Epithelial cell of proximal tubule (primary cell): Measurements from ENCODE around the gene KRT79. TPM values are rescaled to one million over a fixed set of nuclear protein-coding genes. Genes with fewer than 3 reads are reported as not detected.

Experiments
- DNase-seq: peaks from one replicate; pipeline ENCODE4 v3.0.0-alpha.2; 2011; ENCODE audit warnings: low read depth
- H3K4me3 ChIP-seq: 2 replicates; pipeline ENCODE4 v1.5.1; 2011; ENCODE audit warnings: low read depth, mild to moderate bottlenecking, low read length
- total RNA-seq: library from RNA; depleted of rRNA; stranded (reverse); fragments of >200 nt; gene quantifications from 2 replicates; pipeline ENCODE4 v1.2.3, GENCODE V29; 2015
- TF ChIP-seq, protein P1 (sequence below): conservative IDR thresholded peaks from 2 replicates; pipeline ENCODE4 v1.5.1; 2012; ENCODE audit warnings: low read depth, mild to moderate bottlenecking, low read length

The KRT79 gene
- total RNA-seq, 1 donor from 2014 or later = not detected

DNA sequence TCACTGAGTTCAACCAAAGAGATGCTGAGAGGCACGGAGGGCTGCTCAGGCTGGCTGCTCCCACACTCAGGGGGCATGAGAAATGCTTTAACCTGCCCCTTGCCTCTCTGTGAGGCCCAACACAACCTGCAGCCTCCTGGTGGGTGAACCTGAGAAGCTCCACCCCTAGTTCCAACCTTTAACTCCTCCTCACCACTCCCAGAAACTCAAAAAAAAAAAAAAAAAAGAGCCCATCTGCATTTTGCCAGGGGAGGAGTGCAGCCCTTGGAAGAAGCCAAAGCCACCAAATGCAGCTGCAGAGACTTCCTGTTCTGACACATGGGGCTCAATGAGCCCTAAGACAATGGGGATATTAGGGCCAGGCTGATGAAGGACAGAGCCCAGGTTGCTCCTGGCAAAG, 29.1 kb downstream of the KRT79 start:
- TF ChIP-seq, protein P1, sequence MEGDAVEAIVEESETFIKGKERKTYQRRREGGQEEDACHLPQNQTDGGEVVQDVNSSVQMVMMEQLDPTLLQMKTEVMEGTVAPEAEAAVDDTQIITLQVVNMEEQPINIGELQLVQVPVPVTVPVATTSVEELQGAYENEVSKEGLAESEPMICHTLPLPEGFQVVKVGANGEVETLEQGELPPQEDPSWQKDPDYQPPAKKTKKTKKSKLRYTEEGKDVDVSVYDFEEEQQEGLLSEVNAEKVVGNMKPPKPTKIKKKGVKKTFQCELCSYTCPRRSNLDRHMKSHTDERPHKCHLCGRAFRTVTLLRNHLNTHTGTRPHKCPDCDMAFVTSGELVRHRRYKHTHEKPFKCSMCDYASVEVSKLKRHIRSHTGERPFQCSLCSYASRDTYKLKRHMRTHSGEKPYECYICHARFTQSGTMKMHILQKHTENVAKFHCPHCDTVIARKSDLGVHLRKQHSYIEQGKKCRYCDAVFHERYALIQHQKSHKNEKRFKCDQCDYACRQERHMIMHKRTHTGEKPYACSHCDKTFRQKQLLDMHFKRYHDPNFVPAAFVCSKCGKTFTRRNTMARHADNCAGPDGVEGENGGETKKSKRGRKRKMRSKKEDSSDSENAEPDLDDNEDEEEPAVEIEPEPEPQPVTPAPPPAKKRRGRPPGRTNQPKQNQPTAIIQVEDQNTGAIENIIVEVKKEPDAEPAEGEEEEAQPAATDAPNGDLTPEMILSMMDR = no peak
- no peak for DNase-seq
- no peak overlapping the region for H3K4me3 ChIP-seq

DNA sequence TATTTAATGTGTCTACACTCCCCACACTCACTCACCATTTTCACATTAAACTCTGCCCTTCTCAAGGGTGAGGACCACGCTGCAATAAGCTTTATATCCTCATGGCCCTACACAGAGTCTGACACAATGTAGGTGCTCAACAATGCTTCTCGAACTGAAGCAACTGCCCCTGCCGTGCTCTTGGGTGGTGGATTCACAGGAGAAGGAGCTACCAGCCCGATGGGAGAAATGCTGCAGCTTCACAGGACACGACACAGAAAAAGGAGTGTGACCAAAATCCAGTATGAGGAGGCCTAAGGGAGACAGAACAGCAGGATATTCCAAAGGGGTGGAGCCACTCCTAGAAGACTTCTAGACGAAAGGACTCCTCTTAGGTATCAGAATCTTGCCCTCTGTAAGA, 31.7 kb downstream of the KRT79 start:
- TF ChIP-seq, protein P1 = no peak
- no peak for DNase-seq
- no peak overlapping the region for H3K4me3 ChIP-seq

DNA sequence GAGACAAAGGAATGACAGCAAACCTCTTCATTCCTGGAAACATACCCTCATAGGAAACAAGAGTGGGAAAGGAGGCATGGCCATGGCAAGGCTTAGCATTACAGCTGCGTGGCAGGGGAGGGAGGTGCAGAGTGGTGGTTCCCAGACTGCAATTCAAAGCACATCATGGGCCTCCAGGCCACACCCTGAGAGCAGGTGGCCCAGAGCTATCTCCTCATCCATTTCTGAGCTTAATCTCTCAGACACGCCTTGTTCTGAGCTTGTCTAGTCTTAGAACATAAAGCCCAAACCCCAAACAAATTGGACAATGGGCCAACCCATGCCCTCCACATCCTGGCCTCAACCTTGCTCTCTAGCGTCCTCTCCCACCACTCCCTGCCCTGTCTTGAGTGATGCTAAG, 32.3 kb downstream of the KRT79 start:
- TF ChIP-seq, protein P1 = no peak
- DNase-seq = no peak
- no peak overlapping the region for H3K4me3 ChIP-seq

DNA sequence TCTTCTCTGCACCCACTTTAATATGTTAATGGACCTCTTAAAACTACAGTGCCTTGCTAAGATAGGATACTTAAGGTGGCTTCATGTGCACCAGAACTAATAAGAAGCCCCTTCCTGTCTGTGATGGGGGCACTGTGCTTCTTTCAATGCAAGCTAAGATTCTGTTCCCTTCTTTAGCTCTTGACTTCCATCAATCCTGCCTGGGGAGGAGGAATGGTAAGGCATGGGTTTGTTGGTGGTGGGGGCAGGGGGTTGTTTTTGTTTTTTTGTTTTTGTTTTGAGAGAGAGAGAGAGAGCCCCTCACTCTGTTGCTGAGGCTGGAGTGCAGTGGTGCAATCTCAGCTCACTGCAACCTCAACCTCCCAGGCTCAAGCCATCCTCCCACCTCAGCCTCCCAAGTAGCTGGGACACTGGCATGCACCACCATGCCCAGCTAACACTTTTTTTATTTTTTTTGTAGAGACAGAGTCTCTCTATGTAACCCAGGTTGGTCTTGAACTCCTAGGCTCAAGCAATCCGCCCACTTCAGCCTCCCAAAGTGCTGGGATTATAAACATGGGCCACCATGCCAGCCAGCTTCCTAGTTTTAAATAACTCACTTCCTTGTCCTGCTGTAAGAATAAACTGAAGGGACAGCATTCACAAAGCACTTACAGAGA, 33.7 kb downstream of the KRT79 start:
- TF ChIP-seq, protein P1 = no peak
- DNase-seq = no peak
- no peak overlapping the region for H3K4me3 ChIP-seq

DNA sequence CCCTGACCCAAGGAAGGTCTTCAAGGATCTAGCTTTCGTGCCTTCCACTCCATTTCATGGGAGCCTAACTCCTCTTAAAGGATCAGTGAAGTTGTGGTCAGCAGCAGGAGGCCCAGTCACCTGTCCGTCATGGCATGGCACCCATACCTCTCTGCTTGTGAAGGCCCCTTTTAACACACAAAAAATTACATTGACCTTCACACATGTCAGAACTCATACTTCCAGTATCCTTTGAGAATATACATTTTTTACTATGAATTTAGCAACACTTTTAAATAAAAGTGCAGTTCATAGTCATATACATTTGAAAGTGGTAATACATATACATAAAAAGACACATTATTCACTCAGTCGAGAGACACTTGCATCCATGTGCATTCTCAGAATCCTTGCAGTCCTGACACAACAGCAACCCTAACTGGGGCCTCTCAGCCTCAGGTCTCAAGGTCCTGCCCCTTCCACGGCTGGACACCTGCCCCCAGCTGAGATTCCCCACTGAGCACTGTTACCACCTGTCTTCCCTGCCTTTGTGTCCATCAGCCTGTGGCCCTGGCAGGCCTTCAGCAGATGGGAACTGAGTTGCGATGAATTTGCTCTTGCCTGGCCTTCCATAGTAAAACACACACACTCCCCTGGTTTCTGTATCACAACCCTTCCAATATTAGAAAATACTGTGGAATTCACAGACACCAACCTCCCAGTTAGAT, 34.5 kb downstream of the KRT79 start:
- TF ChIP-seq, protein P1 = no peak
- no peak overlapping the region for H3K4me3 ChIP-seq
- DNase-seq = no peak

DNA sequence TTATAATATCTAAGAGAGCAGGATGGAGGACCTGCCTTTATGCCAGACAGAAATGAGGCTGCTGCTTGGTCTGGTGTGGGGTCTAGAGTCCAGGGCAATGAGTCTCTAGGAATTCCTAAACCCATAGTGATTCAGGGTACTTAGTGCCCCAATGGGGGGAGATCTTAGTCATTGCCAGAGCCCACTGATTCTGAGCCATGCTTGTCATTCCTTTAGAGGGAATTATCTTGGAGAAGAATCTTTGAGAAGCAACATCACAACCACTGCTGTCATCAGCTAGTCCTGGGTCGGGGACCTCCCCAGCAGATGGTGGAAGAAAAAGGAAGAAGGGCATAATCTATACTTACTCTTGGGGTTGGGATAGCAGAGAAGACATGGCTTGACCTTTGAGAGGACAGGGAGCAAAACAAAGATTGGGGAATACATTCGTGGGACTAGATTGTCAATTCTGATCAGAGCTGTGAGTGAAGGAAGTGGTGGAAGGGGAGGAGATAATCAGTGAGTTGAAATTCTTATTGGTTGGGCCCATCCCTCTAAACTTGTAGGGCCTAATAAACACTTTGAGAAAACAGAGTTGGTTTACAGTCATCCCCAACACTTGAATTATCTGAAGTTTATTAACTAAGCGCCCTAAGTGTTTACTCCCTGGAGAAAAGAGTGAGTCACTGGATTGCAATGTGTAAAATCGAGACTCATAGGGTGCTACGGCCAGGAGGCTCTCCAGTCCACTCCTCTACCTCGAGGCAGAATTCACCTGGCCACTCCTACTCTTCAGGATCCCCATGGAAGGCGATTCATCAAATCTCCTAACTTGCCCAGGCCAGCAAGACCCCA, 35.2 kb downstream of the KRT79 start:
- TF ChIP-seq, protein P1 = no peak
- H3K4me3 ChIP-seq = no peak overlapping the region
- DNase-seq = peak; percentile 67
